ENCODE measurements around the gene APEH.

Gene APEH

DNA sequence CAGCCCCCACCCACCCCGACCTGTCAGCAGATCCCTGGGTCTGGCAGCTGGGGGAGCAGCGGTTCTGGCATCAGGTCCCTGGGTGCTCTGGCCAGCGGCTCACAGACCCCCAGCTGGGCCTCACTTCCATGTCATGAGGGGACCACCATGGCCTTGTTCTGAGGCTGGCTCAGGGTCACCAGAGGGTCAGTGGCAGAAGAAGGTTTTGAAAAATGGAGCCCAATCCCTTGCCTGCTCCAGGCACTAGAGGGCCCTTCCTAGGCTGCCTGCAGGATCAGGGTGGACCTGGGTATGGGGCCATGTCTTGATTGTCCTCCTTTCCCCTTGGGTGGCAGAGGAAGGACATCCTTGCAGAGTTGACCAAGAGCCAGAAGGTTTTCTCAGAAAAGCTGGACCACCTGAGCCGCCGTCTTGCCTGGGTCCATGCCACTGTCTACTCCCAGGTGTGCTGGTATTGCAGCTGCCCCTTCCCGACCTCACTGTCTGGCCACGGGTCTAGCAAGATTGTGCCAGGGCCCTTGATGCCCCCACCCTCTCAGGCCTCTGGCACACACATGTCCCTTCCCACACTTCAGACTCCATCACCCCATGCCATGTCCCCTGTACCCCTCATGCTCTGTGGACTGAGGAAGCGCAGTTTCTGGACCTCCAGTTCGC is 32.4 kb downstream of the APEH start:
- TF ChIP-seq, protein P1, sequence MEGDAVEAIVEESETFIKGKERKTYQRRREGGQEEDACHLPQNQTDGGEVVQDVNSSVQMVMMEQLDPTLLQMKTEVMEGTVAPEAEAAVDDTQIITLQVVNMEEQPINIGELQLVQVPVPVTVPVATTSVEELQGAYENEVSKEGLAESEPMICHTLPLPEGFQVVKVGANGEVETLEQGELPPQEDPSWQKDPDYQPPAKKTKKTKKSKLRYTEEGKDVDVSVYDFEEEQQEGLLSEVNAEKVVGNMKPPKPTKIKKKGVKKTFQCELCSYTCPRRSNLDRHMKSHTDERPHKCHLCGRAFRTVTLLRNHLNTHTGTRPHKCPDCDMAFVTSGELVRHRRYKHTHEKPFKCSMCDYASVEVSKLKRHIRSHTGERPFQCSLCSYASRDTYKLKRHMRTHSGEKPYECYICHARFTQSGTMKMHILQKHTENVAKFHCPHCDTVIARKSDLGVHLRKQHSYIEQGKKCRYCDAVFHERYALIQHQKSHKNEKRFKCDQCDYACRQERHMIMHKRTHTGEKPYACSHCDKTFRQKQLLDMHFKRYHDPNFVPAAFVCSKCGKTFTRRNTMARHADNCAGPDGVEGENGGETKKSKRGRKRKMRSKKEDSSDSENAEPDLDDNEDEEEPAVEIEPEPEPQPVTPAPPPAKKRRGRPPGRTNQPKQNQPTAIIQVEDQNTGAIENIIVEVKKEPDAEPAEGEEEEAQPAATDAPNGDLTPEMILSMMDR (conservative IDR thresholded peaks at IDR 0.05; ENCODE audit: low read length) = no peak
- TF ChIP-seq EZH2phosphoT487 (IDR thresholded peaks at IDR 0.05; ENCODE audit: borderline replicate concordance) = no peak
- Histone ChIP-seq H3K9me3 (ENCODE audit: insufficient read depth, low read depth, low read length) (no peaks in the 10 kb centered on the region), H3F3A (ENCODE audit: low read depth) (peaks cover 8% of the 10 kb centered on the region), H3K4me3 (ENCODE audit: low read length, poor library complexity, severe bottlenecking) (no peak overlapping the region), H2AFZ (ENCODE audit: low read length) (no peak overlapping the region), H3K27me3 (ENCODE audit: insufficient read depth, low read length, poor library complexity, severe bottlenecking) (no peaks in the 10 kb centered on the region), H3K4me2 (ENCODE audit: low read depth, low read length, poor library complexity, severe bottlenecking) (no peak overlapping the region), H3K4me1 (ENCODE audit: insufficient read depth, low read length, poor library complexity, severe bottlenecking) (peaks cover 19% of the 10 kb centered on the region), H3K9ac (ENCODE audit: low read depth, low read length, poor library complexity, severe bottlenecking) (no peak overlapping the region), H3K36me3 (ENCODE audit: insufficient read depth, low read length) (no peaks in the 10 kb centered on the region; the same call in 1 of the 2 replicates), H3K9me2 (replicated peaks; ENCODE audit: low read depth, low read length) (no peaks in the 10 kb centered on the region), H4K20me1 (ENCODE audit: insufficient read depth, low read length, poor library complexity, severe bottlenecking) (no peaks in the 10 kb centered on the region), H3K79me2 (ENCODE audit: insufficient read depth, low read length) (peaks cover 6% of the 10 kb centered on the region; the same call in 1 of the 2 replicates)

DNA sequence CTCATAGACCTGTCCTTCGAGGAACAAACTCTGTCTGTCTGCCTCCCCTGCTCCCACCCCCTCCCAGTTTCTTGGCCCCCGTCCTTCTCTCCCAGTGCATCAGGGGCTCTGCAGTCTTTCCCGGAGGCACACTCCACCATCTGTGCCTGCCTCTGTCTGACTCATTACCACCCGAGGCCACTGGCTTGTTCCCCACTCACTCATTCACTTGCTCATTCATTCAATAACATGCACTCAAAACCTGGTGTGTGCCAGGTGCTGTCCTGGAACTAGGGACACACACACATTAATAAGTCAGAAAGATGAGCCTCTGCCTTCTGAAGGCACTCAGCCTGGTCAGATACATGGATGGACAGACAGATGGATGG is 32.9 kb downstream of the APEH start:
- no peak for TF ChIP-seq EZH2phosphoT487 (IDR thresholded peaks at IDR 0.05; ENCODE audit: borderline replicate concordance)
- TF ChIP-seq, protein P1 (conservative IDR thresholded peaks at IDR 0.05; ENCODE audit: low read length) = no peak
- Histone ChIP-seq H3K4me2 (ENCODE audit: low read depth, low read length, poor library complexity, severe bottlenecking) (no peak overlapping the region), H3K4me3 (ENCODE audit: low read length, poor library complexity, severe bottlenecking) (no peak overlapping the region)

DNA sequence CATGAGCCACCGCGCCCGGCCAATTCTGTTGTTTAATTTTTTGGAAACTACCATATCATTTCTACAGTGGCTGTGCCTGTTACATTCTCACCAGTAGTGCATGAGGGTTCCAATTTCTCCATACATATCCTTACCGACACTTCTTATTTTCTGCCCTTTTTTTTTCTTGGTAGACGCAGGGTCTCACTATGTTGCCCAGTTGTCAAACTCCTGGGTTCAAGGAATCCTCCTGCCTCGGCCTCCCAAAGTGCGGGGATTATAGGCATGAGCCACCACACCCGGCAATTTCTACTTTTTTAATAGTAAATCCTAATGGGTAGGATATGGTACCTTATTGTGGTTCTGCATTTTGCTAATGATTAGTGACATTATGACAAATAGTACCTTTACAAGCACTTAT is 35.7 kb downstream of the APEH start:
- Histone ChIP-seq H2AFZ (ENCODE audit: low read length) (no peak overlapping the region), H3F3A (ENCODE audit: low read depth) (peaks cover 24% of the 10 kb centered on the region), H3K9ac (ENCODE audit: low read depth, low read length, poor library complexity, severe bottlenecking) (no peak overlapping the region), H3K27me3 (ENCODE audit: insufficient read depth, low read length, poor library complexity, severe bottlenecking) (no peaks in the 10 kb centered on the region), H3K4me3 (ENCODE audit: low read length, poor library complexity, severe bottlenecking) (no peak overlapping the region), H3K4me2 (ENCODE audit: low read depth, low read length, poor library complexity, severe bottlenecking) (no peak overlapping the region), H4K20me1 (ENCODE audit: insufficient read depth, low read length, poor library complexity, severe bottlenecking) (no peaks in the 10 kb centered on the region), H3K9me3 (ENCODE audit: insufficient read depth, low read depth, low read length) (no peaks in the 10 kb centered on the region), H3K4me1 (ENCODE audit: insufficient read depth, low read length, poor library complexity, severe bottlenecking) (peaks cover 49% of the 10 kb centered on the region), H3K9me2 (replicated peaks; ENCODE audit: low read depth, low read length) (no peaks in the 10 kb centered on the region), H3K79me2 (ENCODE audit: insufficient read depth, low read length) (peaks cover 6% of the 10 kb centered on the region; the same call in 1 of the 2 replicates), H3K36me3 (ENCODE audit: insufficient read depth, low read length) (no peaks in the 10 kb centered on the region)
- TF ChIP-seq EZH2phosphoT487 (IDR thresholded peaks at IDR 0.05; ENCODE audit: borderline replicate concordance) = no peak
- TF ChIP-seq, protein P1 (conservative IDR thresholded peaks at IDR 0.05; ENCODE audit: low read length) = no peak

More for the DNA sequence above, 32.9 kb downstream of the APEH start:
- Histone ChIP-seq H2AFZ (ENCODE audit: low read length) (no peak overlapping the region), H3F3A (ENCODE audit: low read depth) (peaks cover 12% of the 10 kb centered on the region), H4K20me1 (ENCODE audit: insufficient read depth, low read length, poor library complexity, severe bottlenecking) (no peaks in the 10 kb centered on the region), H3K27me3 (ENCODE audit: insufficient read depth, low read length, poor library complexity, severe bottlenecking) (no peaks in the 10 kb centered on the region), H3K79me2 (ENCODE audit: insufficient read depth, low read length) (peaks cover 6% of the 10 kb centered on the region; the same call in 1 of the 2 replicates), H3K9me2 (replicated peaks; ENCODE audit: low read depth, low read length) (no peaks in the 10 kb centered on the region), H3K9ac (ENCODE audit: low read depth, low read length, poor library complexity, severe bottlenecking) (no peak overlapping the region), H3K36me3 (ENCODE audit: insufficient read depth, low read length) (no peaks in the 10 kb centered on the region; the same call in 1 of the 2 replicates), H3K9me3 (ENCODE audit: insufficient read depth, low read depth, low read length) (no peaks in the 10 kb centered on the region), H3K4me1 (ENCODE audit: insufficient read depth, low read length, poor library complexity, severe bottlenecking) (peaks cover 24% of the 10 kb centered on the region)
